SJSA1 (cell line): ENCODE data around the gene ZNF280A. TPM values are rescaled to one million over a fixed set of nuclear protein-coding genes. Genes with fewer than 3 reads are reported as not detected.
"Not testable (repeated sequence)": the region's sequence is repeated elsewhere in the genome, so short reads cannot be mapped to it uniquely, and the experiment has no call there.

Experiments
- DNase-seq, 2 experiments: peaks; one replicate each; pipeline ENCODE4 v3.0.0-alpha.2; 2015 to 2020; ENCODE audit warnings: low spot score in 2 of 2, low read depth in 1 of 2
- H3K27ac ChIP-seq: fragments of 250-450 bp; sonication (Bioruptor Pico); 2 replicates; pipeline ENCODE4 v1.5.1; 2020; ENCODE audit warnings: mild to moderate bottlenecking, moderate library complexity
- H3K27me3 ChIP-seq: fragments of 250-450 bp; sonication (Bioruptor Pico); replicated peaks from 2 replicates; pipeline ENCODE4 v1.5.1; 2020; ENCODE audit warnings: mild to moderate bottlenecking, moderate library complexity
- H3K36me3 ChIP-seq: fragments of 250-450 bp; sonication (Bioruptor Pico); 2 replicates; pipeline ENCODE4 v1.5.1; 2020; ENCODE audit warnings: mild to moderate bottlenecking
- H3K4me1 ChIP-seq: fragments of 250-450 bp; sonication (Bioruptor Pico); replicated peaks from 2 replicates; pipeline ENCODE4 v1.6.1; 2021; ENCODE audit warnings: mild to moderate bottlenecking
- H3K4me3 ChIP-seq: fragments of 250-450 bp; sonication (Bioruptor Pico); 2 replicates; pipeline ENCODE4 v1.5.1; 2020; ENCODE audit warnings: mild to moderate bottlenecking
- H3K9me3 ChIP-seq: fragments of 250-450 bp; sonication (Bioruptor Pico); replicated peaks from 2 replicates; pipeline ENCODE4 v1.5.1; 2020; ENCODE audit warnings: mild to moderate bottlenecking
- total RNA-seq: library from RNA; depleted of rRNA; stranded (reverse); fragments of >200 nt; shearing (Covaris generic); gene quantifications from 2 replicates; pipeline ENCODE4 v1.2.3, GENCODE V29; 2014

ZNF280A gene
- total RNA-seq, 1 experiment from 2014 or later: 0.32 TPM

- Histone ChIP-seq H3K4me3 (no peak overlapping the region), H3K4me1 (peaks cover 7% of the 10 kb centered on the region; the same call in 1 of the 2 replicates), H3K36me3 (peaks cover 20% of the 10 kb centered on the region), H3K27ac (peak overlapping the region; percentile 56), H3K9me3 (no peaks in the 10 kb centered on the region), H3K27me3 (no peaks in the 10 kb centered on the region)
- DNase-seq: no peak
These were observed 33.8 kb downstream of the ZNF280A start for GRCh38 chr22:22486132-22486899.

- H3K9me3 ChIP-seq: no peaks in the 10 kb centered on the region
- no peak for DNase-seq
- no peaks in the 10 kb centered on the region for H3K27me3 ChIP-seq
- peaks cover 17% of the 10 kb centered on the region for H3K36me3 ChIP-seq
- no peak overlapping the region for H3K4me3 ChIP-seq
- H3K4me1 ChIP-seq: peaks cover 7% of the 10 kb centered on the region; the same call in 1 of the 2 replicates
- no peak overlapping the region for H3K27ac ChIP-seq
These were observed 34.5 kb downstream of the ZNF280A start for GRCh38 chr22:22485524-22485923.

DNA sequence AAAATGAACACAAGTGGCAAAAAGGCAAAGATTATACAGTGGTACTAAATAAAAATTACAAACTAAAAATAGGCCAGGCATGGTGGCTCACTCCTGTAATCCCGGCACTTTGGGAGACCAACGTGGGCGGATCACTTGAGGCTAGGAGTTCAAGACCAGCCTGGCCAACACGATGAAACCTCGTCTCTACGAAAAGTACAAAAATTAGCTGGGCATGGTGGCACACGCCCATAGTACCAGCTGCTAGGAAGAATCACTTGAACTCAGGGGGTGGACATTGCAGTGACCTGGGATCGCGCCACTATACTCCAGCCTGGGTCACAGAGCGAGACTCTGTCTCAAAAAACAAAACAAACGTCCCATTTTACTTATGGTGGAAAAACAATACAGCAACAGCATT, 36.0 kb downstream of the ZNF280A start:
- DNase-seq: no peak
- no peaks in the 10 kb centered on the region; the same call in 1 of the 2 replicates for H3K27me3 ChIP-seq
- H3K4me3 ChIP-seq: no peak overlapping the region
- no peak overlapping the region for H3K27ac ChIP-seq
- peaks cover 7% of the 10 kb centered on the region; the same call in 1 of the 2 replicates for H3K4me1 ChIP-seq
- H3K36me3 ChIP-seq: peaks cover 15% of the 10 kb centered on the region
- no peaks in the 10 kb centered on the region for H3K9me3 ChIP-seq

DNA sequence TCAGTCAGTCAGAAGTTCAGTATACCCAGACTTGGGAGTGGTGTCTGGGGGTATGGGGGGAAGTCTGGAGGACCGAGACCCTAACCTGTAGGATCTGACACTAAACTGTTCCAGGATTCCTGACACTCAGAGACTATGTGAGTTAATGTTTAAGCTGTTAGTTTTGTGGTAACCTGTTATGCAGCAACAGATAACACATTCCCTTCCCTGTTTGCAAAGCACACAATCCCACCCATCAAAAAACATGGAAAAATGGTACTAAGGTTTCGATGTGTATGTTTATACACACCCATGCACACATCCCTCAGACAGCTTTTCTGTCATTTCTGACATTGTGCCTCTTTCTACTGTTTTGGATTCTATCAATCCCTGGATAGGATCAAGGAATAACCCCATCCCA, 39.1 kb downstream of the ZNF280A start:
- H3K4me3 ChIP-seq: no peak overlapping the region
- no peak overlapping the region for H3K27ac ChIP-seq
- no peaks in the 10 kb centered on the region for H3K9me3 ChIP-seq
- DNase-seq: no peak
- H3K36me3 ChIP-seq: 0 out of 2 replicates have a peak, but pooled peaks cover 3% of the 10 kb centered on the region
- no peaks in the 10 kb centered on the region; the same call in 1 of the 2 replicates for H3K27me3 ChIP-seq
- no peaks in the 10 kb centered on the region for H3K4me1 ChIP-seq

DNA sequence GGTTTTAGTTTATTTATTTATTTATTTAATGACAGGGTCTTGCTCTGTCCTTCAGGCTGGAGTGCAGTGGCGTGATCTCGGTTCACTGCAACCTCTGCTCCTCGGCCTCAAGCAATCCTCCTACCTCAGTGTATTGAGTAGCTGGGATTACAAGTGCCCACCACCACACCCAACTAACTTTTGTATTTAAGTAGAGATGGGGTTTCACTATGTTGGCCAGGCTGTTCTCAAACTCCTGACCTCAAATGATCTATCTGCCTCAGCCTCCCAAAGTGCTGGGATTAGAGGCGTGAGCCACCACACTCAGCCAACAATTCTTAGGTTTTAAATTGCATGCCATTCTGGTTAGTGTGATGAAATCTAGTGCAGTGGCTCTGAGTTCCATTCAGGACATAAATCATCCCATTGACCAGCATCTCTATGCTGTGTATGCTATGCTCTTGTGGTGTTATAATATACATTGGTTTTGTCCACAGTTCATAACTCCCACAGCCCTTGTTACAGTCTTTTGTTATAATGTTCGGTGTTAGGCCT, 40.0 kb downstream of the ZNF280A start:
- Histone ChIP-seq H3K4me1 (no peaks in the 10 kb centered on the region), H3K27ac (no peak overlapping the region), H3K36me3 (no peaks in the 10 kb centered on the region), H3K9me3 (no peaks in the 10 kb centered on the region), H3K27me3 (no peaks in the 10 kb centered on the region; the same call in 1 of the 2 replicates), H3K4me3 (no peak overlapping the region)
- no peak for DNase-seq

DNA sequence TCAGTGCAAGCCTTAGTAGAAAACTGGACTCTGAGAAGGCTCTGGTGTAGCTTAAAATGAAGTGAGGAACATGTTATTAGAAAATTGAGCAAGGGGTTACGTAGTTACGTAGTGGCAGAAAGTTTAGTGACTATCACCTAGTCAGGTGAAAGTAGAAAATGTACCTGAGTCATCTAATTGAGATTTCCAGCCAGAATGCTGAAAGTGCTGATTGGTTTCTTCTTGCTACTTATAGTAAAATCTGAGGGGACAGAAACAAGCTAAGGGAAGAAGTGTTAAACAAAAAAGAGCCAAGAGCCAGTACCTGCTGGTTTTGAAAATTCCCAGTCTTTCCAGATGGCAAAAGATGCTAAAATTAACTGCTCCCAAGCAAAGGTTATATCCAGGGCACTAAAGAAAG, 41.0 kb downstream of the ZNF280A start:
- Histone ChIP-seq H3K4me3 (no peak overlapping the region), H3K27ac (no peak overlapping the region), H3K9me3 (no peaks in the 10 kb centered on the region), H3K27me3 (no peaks in the 10 kb centered on the region; the same call in 1 of the 2 replicates), H3K4me1 (no peaks in the 10 kb centered on the region), H3K36me3 (no peaks in the 10 kb centered on the region)
- no peak for DNase-seq

- H3K27me3 ChIP-seq: no peaks in the 10 kb centered on the region; the same call in 1 of the 2 replicates
- H3K4me1 ChIP-seq: no peaks in the 10 kb centered on the region
- DNase-seq: no peak
- H3K36me3 ChIP-seq: no peaks in the 10 kb centered on the region
- no peak overlapping the region for H3K27ac ChIP-seq
- H3K9me3 ChIP-seq: no peaks in the 10 kb centered on the region
- no peak overlapping the region for H3K4me3 ChIP-seq
These were observed 41.6 kb downstream of the ZNF280A start for GRCh38 chr22:22478470-22478869.

DNA sequence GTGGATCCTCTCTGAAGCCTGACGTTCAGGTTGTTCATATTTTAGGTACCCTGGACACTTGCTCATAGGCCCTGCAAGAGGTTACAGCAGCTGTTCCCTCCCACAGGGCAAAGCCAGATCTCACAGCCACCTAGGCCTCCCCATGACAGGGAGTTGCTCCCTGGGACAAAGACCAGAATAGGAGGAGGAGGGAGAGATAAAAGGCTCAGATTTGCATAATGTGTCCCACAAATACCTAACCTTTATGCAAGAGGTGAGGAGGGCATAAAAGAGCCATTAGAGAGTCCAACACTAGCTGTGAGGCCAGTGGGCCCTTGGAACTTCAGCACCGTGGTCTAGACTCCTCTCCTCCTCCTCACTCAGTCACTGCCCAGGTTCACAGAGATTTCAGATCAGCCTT, 45.3 kb downstream of the ZNF280A start:
- Histone ChIP-seq H3K9me3 (no peaks in the 10 kb centered on the region; the same call in 1 of the 2 replicates), H3K36me3 (no peaks in the 10 kb centered on the region)

GRCh38 chr22:22471104-22471503, 49.0 kb downstream of the ZNF280A start:
- not testable (repeated sequence) for H3K27ac ChIP-seq, DNase-seq

More for the DNA sequence above, 45.3 kb downstream of the ZNF280A start:
- no peaks in the 10 kb centered on the region for H3K4me1 ChIP-seq
- H3K4me3 ChIP-seq: no peak overlapping the region
- no peak for DNase-seq
- H3K27me3 ChIP-seq: no peaks in the 10 kb centered on the region; the same call in 1 of the 2 replicates
- H3K27ac ChIP-seq: no peak overlapping the region

GRCh38 chr22:22469527-22469926, 50.5 kb downstream of the ZNF280A start:
- no peaks in the 10 kb centered on the region for H3K36me3 ChIP-seq
- no peak overlapping the region for H3K4me3 ChIP-seq
- H3K27me3 ChIP-seq: no peaks in the 10 kb centered on the region
- H3K4me1 ChIP-seq: no peaks in the 10 kb centered on the region
- no peak overlapping the region for H3K27ac ChIP-seq
- DNase-seq: no peak
- peaks cover 5% of the 10 kb centered on the region; the same call in 1 of the 2 replicates for H3K9me3 ChIP-seq

More at GRCh38 chr22:22471104-22471503, 49.0 kb downstream of the ZNF280A start:
- not testable (repeated sequence) for H3K36me3 ChIP-seq, H3K27me3 ChIP-seq, H3K4me1 ChIP-seq, H3K4me3 ChIP-seq, H3K9me3 ChIP-seq

DNA sequence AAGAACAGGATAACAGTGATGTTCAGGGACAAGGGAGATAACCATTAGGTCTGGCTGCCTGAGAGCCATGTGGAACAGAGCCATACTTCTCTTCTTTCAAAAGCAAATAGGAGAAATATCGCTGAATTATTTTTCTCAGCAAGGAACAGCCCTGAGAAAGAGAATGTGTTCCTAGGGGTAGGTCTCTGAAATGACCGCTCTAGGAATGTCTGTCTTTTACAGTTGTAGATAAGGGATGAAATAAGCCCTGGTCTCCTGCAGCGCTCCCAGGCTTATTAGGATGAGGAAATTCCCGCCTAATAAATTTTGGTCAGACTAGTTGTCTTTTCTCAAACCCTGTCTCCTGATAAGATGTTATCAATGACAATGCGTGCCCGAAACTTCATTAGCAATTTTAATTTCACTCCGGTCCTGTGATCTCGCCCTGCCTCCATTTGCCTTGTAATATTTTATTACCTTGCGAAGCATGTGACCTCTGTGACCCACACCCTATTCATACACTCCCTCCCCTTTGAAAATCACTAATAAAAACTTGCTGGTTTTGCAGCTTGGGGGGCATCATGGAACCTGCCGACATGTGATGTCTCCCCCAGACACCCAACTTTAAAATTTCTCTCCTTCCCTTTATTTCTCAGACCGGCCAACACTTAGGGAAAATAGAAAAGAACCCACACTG, 51.1 kb downstream of the ZNF280A start:
- not testable (repeated sequence) for H3K27ac ChIP-seq, H3K27me3 ChIP-seq, H3K9me3 ChIP-seq, H3K36me3 ChIP-seq, H3K4me1 ChIP-seq, H3K4me3 ChIP-seq, DNase-seq

DNA sequence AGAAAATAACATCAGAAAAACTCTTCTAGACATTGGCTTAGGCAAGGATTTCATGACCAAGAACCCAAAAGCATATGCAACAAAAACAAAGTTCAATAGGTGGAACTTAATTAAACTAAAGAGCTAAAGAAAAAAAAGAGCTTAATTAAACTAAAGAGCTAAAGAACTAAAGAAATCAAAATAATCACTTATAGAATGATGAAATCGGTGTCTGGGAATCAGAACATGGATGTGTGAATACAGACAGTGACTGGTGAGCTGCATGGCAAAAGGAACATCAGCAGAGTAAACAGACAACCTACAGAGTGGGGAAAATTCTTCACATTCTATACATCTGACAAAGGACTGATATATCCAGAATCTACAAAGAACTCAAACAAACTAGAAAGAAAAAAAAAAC, 53.0 kb downstream of the ZNF280A start:
- Histone ChIP-seq H3K4me3 (no peak overlapping the region), H3K27ac (no peak overlapping the region), H3K4me1 (no peaks in the 10 kb centered on the region), H3K9me3 (peaks cover 5% of the 10 kb centered on the region; the same call in 1 of the 2 replicates), H3K27me3 (no peaks in the 10 kb centered on the region; the same call in 1 of the 2 replicates), H3K36me3 (no peaks in the 10 kb centered on the region)
- DNase-seq: no peak

DNA sequence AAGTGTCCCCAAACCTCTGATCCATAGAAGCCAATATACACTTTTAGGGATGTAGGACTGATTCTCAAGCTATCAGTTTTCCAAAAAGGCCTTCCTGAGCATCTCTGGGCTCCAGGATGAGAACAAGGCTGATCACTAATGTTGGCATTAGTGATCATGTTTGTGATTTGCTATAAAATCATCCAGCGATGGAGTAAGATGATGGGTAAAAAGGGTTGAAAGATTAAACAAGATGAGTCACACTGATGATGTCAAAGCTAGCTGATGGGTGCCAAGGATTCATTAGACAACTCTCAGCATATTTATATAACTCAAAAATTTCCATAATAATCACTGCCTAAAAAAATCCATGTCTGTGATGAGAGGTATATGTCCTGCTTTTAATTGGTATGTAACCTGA, 54.3 kb downstream of the ZNF280A start:
- no peak for DNase-seq
- Histone ChIP-seq H3K36me3 (no peaks in the 10 kb centered on the region), H3K27ac (no peak overlapping the region), H3K27me3 (no peaks in the 10 kb centered on the region; the same call in 1 of the 2 replicates), H3K4me1 (no peaks in the 10 kb centered on the region), H3K9me3 (peaks cover 5% of the 10 kb centered on the region; the same call in 1 of the 2 replicates), H3K4me3 (no peak overlapping the region)
